OCI-LY7 (cell line): ENCODE data around the gene PTPN9.
"Not testable (repeated sequence)": the region's sequence is repeated elsewhere in the genome, so short reads cannot be mapped to it uniquely, and the experiment has no call there.

ENCODE experiments used
- EZH2phosphoT487 ChIP-seq: fragments of 200-600 bp; sonication (generic); IDR thresholded peaks from 2 replicates; pipeline ENCODE4 v1.6.1; 2018; ENCODE audit warnings: low read depth, borderline replicate concordance, mild to moderate bottlenecking, mixed run types, antibody characterized with exemption, low read length, moderate library complexity, mixed read lengths
- TF ChIP-seq, protein P1 (sequence below): fragments of 200-600 bp; sonication (generic); conservative IDR thresholded peaks from 2 replicates; pipeline ENCODE4 v1.5.1; 2014; ENCODE audit warnings: mild to moderate bottlenecking, antibody characterized with exemption, low read length, moderate library complexity, mixed read lengths

DNA sequence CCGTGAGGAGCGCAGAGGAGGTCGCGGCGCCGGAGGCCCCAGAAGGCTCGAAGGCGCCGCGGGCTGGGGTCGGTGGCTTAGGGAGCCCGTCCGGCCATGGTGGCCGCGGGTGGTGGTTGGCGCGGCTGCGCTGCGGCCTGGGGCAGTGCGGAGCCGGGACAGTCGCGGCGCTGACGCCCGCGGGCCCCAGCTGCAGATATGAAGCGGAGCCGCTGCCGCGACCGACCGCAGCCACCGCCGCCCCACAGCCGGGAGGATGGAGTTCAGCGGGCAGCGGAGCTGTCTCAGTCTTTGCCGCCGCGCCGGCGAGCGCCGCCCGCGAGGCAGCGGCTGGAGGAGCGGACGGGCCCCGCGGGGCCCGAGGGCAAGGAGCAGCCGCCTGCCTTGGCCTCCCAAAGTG is 98.7 kb downstream of the PTPN9 start:
- TF ChIP-seq, protein P1, sequence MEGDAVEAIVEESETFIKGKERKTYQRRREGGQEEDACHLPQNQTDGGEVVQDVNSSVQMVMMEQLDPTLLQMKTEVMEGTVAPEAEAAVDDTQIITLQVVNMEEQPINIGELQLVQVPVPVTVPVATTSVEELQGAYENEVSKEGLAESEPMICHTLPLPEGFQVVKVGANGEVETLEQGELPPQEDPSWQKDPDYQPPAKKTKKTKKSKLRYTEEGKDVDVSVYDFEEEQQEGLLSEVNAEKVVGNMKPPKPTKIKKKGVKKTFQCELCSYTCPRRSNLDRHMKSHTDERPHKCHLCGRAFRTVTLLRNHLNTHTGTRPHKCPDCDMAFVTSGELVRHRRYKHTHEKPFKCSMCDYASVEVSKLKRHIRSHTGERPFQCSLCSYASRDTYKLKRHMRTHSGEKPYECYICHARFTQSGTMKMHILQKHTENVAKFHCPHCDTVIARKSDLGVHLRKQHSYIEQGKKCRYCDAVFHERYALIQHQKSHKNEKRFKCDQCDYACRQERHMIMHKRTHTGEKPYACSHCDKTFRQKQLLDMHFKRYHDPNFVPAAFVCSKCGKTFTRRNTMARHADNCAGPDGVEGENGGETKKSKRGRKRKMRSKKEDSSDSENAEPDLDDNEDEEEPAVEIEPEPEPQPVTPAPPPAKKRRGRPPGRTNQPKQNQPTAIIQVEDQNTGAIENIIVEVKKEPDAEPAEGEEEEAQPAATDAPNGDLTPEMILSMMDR, result not testable (repeated sequence)
- not testable (repeated sequence) for TF ChIP-seq EZH2phosphoT487
